ENCODE results near the gene TTLL12. TPM values are rescaled to one million over a fixed set of nuclear protein-coding genes. Genes with fewer than 3 reads are reported as not detected.
A peak's percentile ranks its signal among the peaks of the same experiment; 100 is the strongest.

The TTLL12 gene
- total and polyA plus RNA-seq, 4 donors, result 12.2 to 16.4 (median 13.4) TPM

GRCh38 chr22:43176090-43176489, 10.8 kb downstream of the TTLL12 start:
- ATAC-seq (ENCODE audit: low FRiP score), result no peak
- intact Hi-C loops (cut with DNase I), result no loop called here
- DNase-seq, result peak; percentile 37 to 47
- H3K9me3 ChIP-seq (ENCODE audit: control insufficient read depth, low read length), result no peaks in the 10 kb centered on the region
- no peaks in the 10 kb centered on the region for H3K27me3 ChIP-seq (ENCODE audit: control insufficient read depth in 1 of 2, insufficient read depth in 2 of 2, low read length in 1 of 2)
- 91 to 94% methylated on average over 15 of the region's 15 CpGs for WGBS, 2 donors
- no peaks in the 10 kb centered on the region for H3K4me1 ChIP-seq (ENCODE audit: control insufficient read depth in 1 of 2, insufficient read depth in 2 of 2, low read length in 2 of 2)
- no peak overlapping the region for H3K4me3 ChIP-seq (ENCODE audit: low read length in 2 of 2)
- no peak overlapping the region for H3K27ac ChIP-seq (ENCODE audit: low read depth in 1 of 2, low read length in 2 of 2)
- H3K36me3 ChIP-seq (ENCODE audit: control insufficient read depth in 1 of 2, insufficient read depth in 2 of 2, low read length in 1 of 2), result peaks cover 0 to 6% of the 10 kb centered on the region in 2 donors

GRCh38 chr22:43174941-43175531, 11.9 kb downstream of the TTLL12 start:
- Histone ChIP-seq H3K9me3 (ENCODE audit: control insufficient read depth, low read length) (no peaks in the 10 kb centered on the region), H3K36me3 (ENCODE audit: control insufficient read depth in 1 of 2, insufficient read depth in 2 of 2, low read length in 1 of 2) (peaks cover 0 to 6% of the 10 kb centered on the region in 2 donors), H3K27me3 (ENCODE audit: control insufficient read depth in 1 of 2, insufficient read depth in 2 of 2, low read length in 1 of 2) (no peaks in the 10 kb centered on the region), H3K4me1 (ENCODE audit: control insufficient read depth in 1 of 2, insufficient read depth in 2 of 2, low read length in 2 of 2) (no peaks in the 10 kb centered on the region), H3K27ac (ENCODE audit: low read depth in 1 of 2, low read length in 2 of 2) (no peak overlapping the region), H3K4me3 (ENCODE audit: low read length in 2 of 2) (no peak overlapping the region)
- intact Hi-C loops (cut with DNase I), result no loop called here
- 88% methylated on average over 9 of the region's 9 CpGs for WGBS, 2 donors
- no peak for ATAC-seq (ENCODE audit: low FRiP score)
- peak; percentile 21 to 53 for DNase-seq

- H3K27me3 ChIP-seq (ENCODE audit: control insufficient read depth in 1 of 2, insufficient read depth in 2 of 2, low read length in 1 of 2), result no peaks in the 10 kb centered on the region
- no peaks in the 10 kb centered on the region for H3K9me3 ChIP-seq (ENCODE audit: control insufficient read depth, low read length)
- intact Hi-C loops (cut with DNase I), result no loop called here
- H3K4me3 ChIP-seq (ENCODE audit: low read length in 2 of 2), result no peak overlapping the region
- ATAC-seq (ENCODE audit: low FRiP score) (no peak), DNase-seq (peak; percentile 34 to 72)
- no peaks in the 10 kb centered on the region for H3K4me1 ChIP-seq (ENCODE audit: control insufficient read depth in 1 of 2, insufficient read depth in 2 of 2, low read length in 2 of 2)
- no peak overlapping the region for H3K27ac ChIP-seq (ENCODE audit: low read depth in 1 of 2, low read length in 2 of 2)
- H3K36me3 ChIP-seq (ENCODE audit: control insufficient read depth in 1 of 2, insufficient read depth in 2 of 2, low read length in 1 of 2), result peaks cover 0 to 6% of the 10 kb centered on the region in 2 donors
- WGBS, 2 donors, result 95 to 96% methylated on average over 38 to 39 of the region's 39 CpGs
Measured at GRCh38 chr22:43173976-43174720, 12.8 kb downstream of the TTLL12 start.

DNA sequence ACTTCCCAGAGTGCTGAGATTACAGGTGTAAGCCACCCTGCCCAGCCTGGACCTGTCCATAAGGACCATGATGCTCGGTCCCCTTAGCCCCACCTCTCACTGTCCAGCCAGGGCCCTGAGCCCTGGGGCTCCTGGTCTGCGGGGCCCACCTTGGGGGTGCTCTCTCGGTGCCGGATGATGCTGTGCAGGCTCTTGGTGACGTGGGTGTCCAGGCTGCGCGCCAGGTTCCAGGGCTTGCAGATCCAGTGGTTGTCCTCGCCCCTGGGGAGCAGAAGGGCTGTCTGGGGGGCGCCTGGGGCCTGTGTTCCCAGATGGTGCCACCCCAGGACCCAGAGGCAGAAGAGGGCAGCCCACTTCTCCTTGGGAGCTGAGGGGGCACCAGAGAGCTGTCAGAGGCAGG, 13.4 kb downstream of the TTLL12 start:
- DNase-seq (peak; percentile 32 to 63), ATAC-seq (ENCODE audit: low FRiP score) (no peak)
- H3K4me3 ChIP-seq (ENCODE audit: low read length in 2 of 2), result no peak overlapping the region
- H3K9me3 ChIP-seq (ENCODE audit: control insufficient read depth, low read length), result no peaks in the 10 kb centered on the region
- intact Hi-C loops (cut with DNase I), result no loop called here
- peaks cover 0 to 6% of the 10 kb centered on the region in 2 donors for H3K36me3 ChIP-seq (ENCODE audit: control insufficient read depth in 1 of 2, insufficient read depth in 2 of 2, low read length in 1 of 2)
- no peaks in the 10 kb centered on the region for H3K27me3 ChIP-seq (ENCODE audit: control insufficient read depth in 1 of 2, insufficient read depth in 2 of 2, low read length in 1 of 2)
- no peak overlapping the region for H3K27ac ChIP-seq (ENCODE audit: low read depth in 1 of 2, low read length in 2 of 2)
- 94 to 97% methylated on average over 9 of the region's 9 CpGs for WGBS, 2 donors
- H3K4me1 ChIP-seq (ENCODE audit: control insufficient read depth in 1 of 2, insufficient read depth in 2 of 2, low read length in 2 of 2), result no peaks in the 10 kb centered on the region

- H3K36me3 ChIP-seq (ENCODE audit: control insufficient read depth in 1 of 2, insufficient read depth in 2 of 2, low read length in 1 of 2), result peaks cover 0 to 6% of the 10 kb centered on the region in 2 donors
- 95 to 96% methylated on average over 19 of the region's 19 CpGs for WGBS, 2 donors
- no peaks in the 10 kb centered on the region for H3K4me1 ChIP-seq (ENCODE audit: control insufficient read depth in 1 of 2, insufficient read depth in 2 of 2, low read length in 2 of 2)
- no peak for ATAC-seq (ENCODE audit: low FRiP score)
- no peaks in the 10 kb centered on the region for H3K27me3 ChIP-seq (ENCODE audit: control insufficient read depth in 1 of 2, insufficient read depth in 2 of 2, low read length in 1 of 2)
- no peak overlapping the region for H3K4me3 ChIP-seq (ENCODE audit: low read length in 2 of 2)
- intact Hi-C loops (cut with DNase I), result no loop called here
- peak in 1 of 2 donors; percentile 52 for DNase-seq
- no peaks in the 10 kb centered on the region for H3K9me3 ChIP-seq (ENCODE audit: control insufficient read depth, low read length)
- H3K27ac ChIP-seq (ENCODE audit: low read depth in 1 of 2, low read length in 2 of 2), result no peak overlapping the region
Measured at GRCh38 chr22:43172191-43172590, 14.7 kb downstream of the TTLL12 start.

GRCh38 chr22:43171607-43172006, 15.3 kb downstream of the TTLL12 start:
- H3K4me3 ChIP-seq (ENCODE audit: low read length in 2 of 2), result no peak overlapping the region
- intact Hi-C loops (cut with DNase I), result no loop called here
- H3K36me3 ChIP-seq (ENCODE audit: control insufficient read depth in 1 of 2, insufficient read depth in 2 of 2, low read length in 1 of 2), result peaks cover 0 to 6% of the 10 kb centered on the region in 2 donors
- no peaks in the 10 kb centered on the region for H3K9me3 ChIP-seq (ENCODE audit: control insufficient read depth, low read length)
- WGBS, 2 donors, result 90 to 92% methylated on average over 12 of the region's 12 CpGs
- H3K27ac ChIP-seq (ENCODE audit: low read depth in 1 of 2, low read length in 2 of 2), result no peak overlapping the region
- no peak for ATAC-seq (ENCODE audit: low FRiP score)
- no peaks in the 10 kb centered on the region for H3K27me3 ChIP-seq (ENCODE audit: control insufficient read depth in 1 of 2, insufficient read depth in 2 of 2, low read length in 1 of 2)
- peak in 1 of 2 donors; percentile 44 for DNase-seq
- no peaks in the 10 kb centered on the region for H3K4me1 ChIP-seq (ENCODE audit: control insufficient read depth in 1 of 2, insufficient read depth in 2 of 2, low read length in 2 of 2)

GRCh38 chr22:43171019-43171491, 15.9 kb downstream of the TTLL12 start:
- Histone ChIP-seq H3K27ac (ENCODE audit: low read depth in 1 of 2, low read length in 2 of 2) (no peak overlapping the region), H3K4me3 (ENCODE audit: low read length in 2 of 2) (no peak overlapping the region), H3K36me3 (ENCODE audit: control insufficient read depth in 1 of 2, insufficient read depth in 2 of 2, low read length in 1 of 2) (peaks cover 0 to 6% of the 10 kb centered on the region in 2 donors), H3K27me3 (ENCODE audit: control insufficient read depth in 1 of 2, insufficient read depth in 2 of 2, low read length in 1 of 2) (no peaks in the 10 kb centered on the region), H3K9me3 (ENCODE audit: control insufficient read depth, low read length) (no peaks in the 10 kb centered on the region), H3K4me1 (ENCODE audit: control insufficient read depth in 1 of 2, insufficient read depth in 2 of 2, low read length in 2 of 2) (no peaks in the 10 kb centered on the region)
- WGBS, 2 donors, result 90 to 97% methylated on average over 14 of the region's 14 CpGs
- ATAC-seq (ENCODE audit: low FRiP score), result no peak
- DNase-seq, result peak; percentile 32 to 44
- intact Hi-C loops (cut with DNase I), result no loop called here

GRCh38 chr22:43170131-43170480, 16.8 kb downstream of the TTLL12 start:
- Histone ChIP-seq H3K4me1 (ENCODE audit: control insufficient read depth in 1 of 2, insufficient read depth in 2 of 2, low read length in 2 of 2) (no peaks in the 10 kb centered on the region), H3K27ac (ENCODE audit: low read depth in 1 of 2, low read length in 2 of 2) (no peak overlapping the region), H3K27me3 (ENCODE audit: control insufficient read depth in 1 of 2, insufficient read depth in 2 of 2, low read length in 1 of 2) (no peaks in the 10 kb centered on the region), H3K9me3 (ENCODE audit: control insufficient read depth, low read length) (no peaks in the 10 kb centered on the region), H3K4me3 (ENCODE audit: low read length in 2 of 2) (no peak overlapping the region), H3K36me3 (ENCODE audit: control insufficient read depth in 1 of 2, insufficient read depth in 2 of 2, low read length in 1 of 2) (peaks cover 0 to 6% of the 10 kb centered on the region in 2 donors)
- peak in 1 of 2 donors; percentile 38 for DNase-seq
- no peak for ATAC-seq (ENCODE audit: low FRiP score)
- 89 to 90% methylated on average over 9 of the region's 9 CpGs for WGBS, 2 donors
- intact Hi-C loops (cut with DNase I), result no loop called here

All from aorta (tissue), 5 donors.